C4-2B (cell line): ENCODE results near the gene BTBD9.

ENCODE experiments used
- CTCF ChIP-seq: fragments of 450-650 bp; conservative IDR thresholded peaks from 2 replicates; pipeline ENCODE4 v1.5.1; 2017; ENCODE audit warnings: mild to moderate bottlenecking
- ZFX ChIP-seq: fragments of 450-650 bp; IDR thresholded peaks from 2 replicates; pipeline ENCODE4 v1.6.1; 2017

GRCh38 chr6:38136547-38136946, 503.2 kb downstream of the BTBD9 start:
- TF ChIP-seq CTCF (no peak), ZFX (no peak)
